BE2C (cell line): ENCODE results near the gene RAB1B.
"Not testable (repeated sequence)": the region's sequence is repeated elsewhere in the genome, so short reads cannot be mapped to it uniquely, and the experiment has no call there.

Experiments used
- DNase-seq: peaks from one replicate; pipeline ENCODE4 v3.0.0-alpha.2; 2020
- H3K27me3 ChIP-seq: fragments of 250-450 bp; sonication (Bioruptor Pico); 2 replicates; pipeline ENCODE4 v1.5.1; 2020; ENCODE audit warnings: mild to moderate bottlenecking
- H3K36me3 ChIP-seq: fragments of 250-450 bp; sonication (Bioruptor Pico); 2 replicates; pipeline ENCODE4 v1.5.1; 2020; ENCODE audit warnings: mild to moderate bottlenecking
- H3K4me1 ChIP-seq: fragments of 250-450 bp; sonication (Bioruptor Pico); 2 replicates; pipeline ENCODE4 v1.5.1; 2020
- H3K4me3 ChIP-seq: 2 replicates; pipeline ENCODE4 v1.5.1; 2011; ENCODE audit warnings: low read depth, low read length
- H3K9me3 ChIP-seq: fragments of 250-450 bp; sonication (Bioruptor Pico); 2 replicates; pipeline ENCODE4 v1.5.1; 2020
- TF ChIP-seq, protein P1 (sequence below): IDR thresholded peaks from 2 replicates; pipeline ENCODE4 v1.5.1; 2012; ENCODE audit warnings: mild to moderate bottlenecking, low read depth, low read length

The RAB1B gene

GRCh38 chr11:66317723-66318599 lies 49.5 kb downstream of the RAB1B start:
- H3K36me3 ChIP-seq: no peaks in the 10 kb centered on the region
- no peaks in the 10 kb centered on the region for H3K27me3 ChIP-seq
- peak overlapping the region; percentile 37 for H3K4me3 ChIP-seq
- no peaks in the 10 kb centered on the region for H3K9me3 ChIP-seq
- H3K4me1 ChIP-seq: peaks cover 38% of the 10 kb centered on the region
- peak; percentile 85 for DNase-seq
- TF ChIP-seq, protein P1, sequence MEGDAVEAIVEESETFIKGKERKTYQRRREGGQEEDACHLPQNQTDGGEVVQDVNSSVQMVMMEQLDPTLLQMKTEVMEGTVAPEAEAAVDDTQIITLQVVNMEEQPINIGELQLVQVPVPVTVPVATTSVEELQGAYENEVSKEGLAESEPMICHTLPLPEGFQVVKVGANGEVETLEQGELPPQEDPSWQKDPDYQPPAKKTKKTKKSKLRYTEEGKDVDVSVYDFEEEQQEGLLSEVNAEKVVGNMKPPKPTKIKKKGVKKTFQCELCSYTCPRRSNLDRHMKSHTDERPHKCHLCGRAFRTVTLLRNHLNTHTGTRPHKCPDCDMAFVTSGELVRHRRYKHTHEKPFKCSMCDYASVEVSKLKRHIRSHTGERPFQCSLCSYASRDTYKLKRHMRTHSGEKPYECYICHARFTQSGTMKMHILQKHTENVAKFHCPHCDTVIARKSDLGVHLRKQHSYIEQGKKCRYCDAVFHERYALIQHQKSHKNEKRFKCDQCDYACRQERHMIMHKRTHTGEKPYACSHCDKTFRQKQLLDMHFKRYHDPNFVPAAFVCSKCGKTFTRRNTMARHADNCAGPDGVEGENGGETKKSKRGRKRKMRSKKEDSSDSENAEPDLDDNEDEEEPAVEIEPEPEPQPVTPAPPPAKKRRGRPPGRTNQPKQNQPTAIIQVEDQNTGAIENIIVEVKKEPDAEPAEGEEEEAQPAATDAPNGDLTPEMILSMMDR: no peak

GRCh38 chr11:66318600-66318970 lies 50.1 kb downstream of the RAB1B start:
- Histone ChIP-seq H3K4me3 (no peak overlapping the region), H3K9me3 (no peaks in the 10 kb centered on the region), H3K27me3 (no peaks in the 10 kb centered on the region), H3K36me3 (no peaks in the 10 kb centered on the region), H3K4me1 (peaks cover 35% of the 10 kb centered on the region)
- DNase-seq: no peak
- TF ChIP-seq, protein P1: no peak

- peaks cover 26% of the 10 kb centered on the region for H3K4me1 ChIP-seq
- H3K36me3 ChIP-seq, H3K4me3 ChIP-seq, DNase-seq, H3K9me3 ChIP-seq, H3K27me3 ChIP-seq: not testable (repeated sequence)
Measured at GRCh38 chr11:66320289-66320688, 51.9 kb downstream of the RAB1B start.

DNA sequence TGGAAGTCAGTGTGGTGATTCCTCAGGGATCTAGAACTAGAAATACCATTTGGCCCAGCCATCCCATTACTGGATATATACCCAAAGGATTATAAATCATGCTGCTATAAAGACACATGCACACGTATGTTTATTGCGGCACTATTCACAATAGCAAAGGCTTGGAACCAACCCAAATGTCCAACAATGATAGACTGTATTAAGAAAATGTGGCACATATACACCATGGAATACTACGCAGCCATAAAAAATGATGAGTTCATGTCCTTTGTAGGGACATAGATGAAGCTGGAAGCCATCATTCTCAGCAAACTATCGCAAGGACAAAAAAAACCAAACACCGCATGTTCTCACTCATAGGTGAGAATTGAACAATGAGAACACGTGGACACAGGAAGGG lies 52.3 kb downstream of the RAB1B start:
- H3K4me1 ChIP-seq: peaks cover 24% of the 10 kb centered on the region
- H3K27me3 ChIP-seq, H3K36me3 ChIP-seq, H3K4me3 ChIP-seq, H3K9me3 ChIP-seq, DNase-seq: not testable (repeated sequence)

- no peak for DNase-seq
- no peaks in the 10 kb centered on the region for H3K27me3 ChIP-seq
- TF ChIP-seq, protein P1: no peak
- peaks cover 18% of the 10 kb centered on the region for H3K4me1 ChIP-seq
- no peaks in the 10 kb centered on the region for H3K36me3 ChIP-seq
- no peaks in the 10 kb centered on the region for H3K9me3 ChIP-seq
- H3K4me3 ChIP-seq: no peak overlapping the region
Measured at GRCh38 chr11:66321606-66322005, 53.2 kb downstream of the RAB1B start.

GRCh38 chr11:66322732-66323427 lies 54.4 kb downstream of the RAB1B start:
- Histone ChIP-seq H3K4me1 (peaks cover 21% of the 10 kb centered on the region), H3K27me3 (no peaks in the 10 kb centered on the region), H3K4me3 (no peak overlapping the region), H3K36me3 (no peaks in the 10 kb centered on the region), H3K9me3 (no peaks in the 10 kb centered on the region)
- DNase-seq: no peak
- TF ChIP-seq, protein P1: no peak

- TF ChIP-seq, protein P1: no peak
- H3K4me3 ChIP-seq: no peak overlapping the region
- DNase-seq: no peak
- H3K9me3 ChIP-seq: no peaks in the 10 kb centered on the region
- H3K36me3 ChIP-seq: no peaks in the 10 kb centered on the region
- H3K27me3 ChIP-seq: no peaks in the 10 kb centered on the region
- peaks cover 21% of the 10 kb centered on the region for H3K4me1 ChIP-seq
Measured at GRCh38 chr11:66323684-66324083, 55.2 kb downstream of the RAB1B start.
